CD4-positive, alpha-beta T cell treated with Interleukin-1 beta for 1 hour (primary cell): ENCODE measurements around the gene AQP2.
A peak's percentile ranks its signal among the peaks of the same experiment; 100 is the strongest.

ENCODE experiments used
- DNase-seq, 2 donors: peaks; one replicate each; pipeline ENCODE4 v3.0.0-alpha.2; 2020 to 2022

The AQP2 gene

DNA sequence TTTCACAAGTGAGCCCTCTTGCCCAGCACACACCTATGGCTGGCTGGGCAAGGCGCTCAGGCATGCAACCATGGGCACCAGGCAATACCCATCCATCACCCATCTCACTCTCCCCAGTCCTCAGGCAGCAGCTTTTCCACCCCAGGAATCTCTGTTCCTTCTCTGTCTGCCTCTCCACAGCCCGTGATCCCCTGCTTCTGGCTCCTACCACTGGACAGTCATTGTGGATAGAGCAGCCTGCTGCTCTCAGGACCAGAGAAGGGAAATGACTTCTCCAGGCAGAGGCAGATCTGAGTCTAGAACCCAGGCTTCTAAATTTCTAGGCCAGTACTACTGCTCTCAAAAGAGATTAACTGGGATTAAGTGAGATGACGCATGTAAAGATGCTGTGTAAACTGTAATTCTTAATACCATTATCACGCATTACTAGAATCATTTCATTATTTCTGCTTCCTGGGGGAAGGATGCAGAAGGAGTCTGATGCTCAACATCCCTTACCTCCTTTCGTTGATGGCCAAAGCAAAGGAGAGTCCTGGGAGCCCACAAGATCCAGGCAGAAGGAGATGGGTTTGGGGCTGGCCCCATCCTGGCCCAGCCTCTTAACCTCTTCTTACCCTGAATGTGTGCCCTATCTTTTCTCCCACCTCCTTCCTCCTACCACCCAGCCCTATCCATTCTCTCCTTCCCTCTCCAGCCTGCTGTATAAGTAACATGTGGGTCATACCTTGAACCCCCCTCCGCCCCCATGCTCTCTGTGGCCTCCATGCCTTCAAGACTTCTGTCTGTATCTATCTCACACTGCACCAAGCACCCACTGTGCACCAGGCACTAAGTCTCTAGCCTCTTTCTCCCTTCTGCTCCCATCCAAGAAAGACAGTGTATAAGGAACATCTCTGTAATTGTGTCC lies 6.4 kb downstream of the AQP2 start:
- no peak for DNase-seq

DNA sequence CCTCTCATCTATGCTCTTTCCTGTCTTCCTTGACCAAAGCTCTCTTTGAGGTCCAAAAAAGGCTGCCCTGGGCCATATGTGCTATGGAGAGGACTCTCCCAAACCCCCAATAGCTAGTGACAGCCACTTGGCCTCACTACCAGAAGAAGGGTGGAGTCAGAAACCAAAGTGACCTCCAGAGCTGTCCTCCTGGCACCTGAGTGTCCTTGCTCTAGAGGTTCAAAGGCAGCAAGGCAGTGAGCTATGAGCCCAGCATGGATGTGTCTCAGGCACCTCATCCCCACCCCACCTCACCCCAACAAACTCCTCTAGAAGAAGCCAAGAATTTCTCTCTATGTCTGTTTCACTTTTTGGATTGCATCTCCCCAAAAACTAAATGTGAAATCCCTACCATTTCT lies 7.0 kb downstream of the AQP2 start:
- no peak for DNase-seq

DNA sequence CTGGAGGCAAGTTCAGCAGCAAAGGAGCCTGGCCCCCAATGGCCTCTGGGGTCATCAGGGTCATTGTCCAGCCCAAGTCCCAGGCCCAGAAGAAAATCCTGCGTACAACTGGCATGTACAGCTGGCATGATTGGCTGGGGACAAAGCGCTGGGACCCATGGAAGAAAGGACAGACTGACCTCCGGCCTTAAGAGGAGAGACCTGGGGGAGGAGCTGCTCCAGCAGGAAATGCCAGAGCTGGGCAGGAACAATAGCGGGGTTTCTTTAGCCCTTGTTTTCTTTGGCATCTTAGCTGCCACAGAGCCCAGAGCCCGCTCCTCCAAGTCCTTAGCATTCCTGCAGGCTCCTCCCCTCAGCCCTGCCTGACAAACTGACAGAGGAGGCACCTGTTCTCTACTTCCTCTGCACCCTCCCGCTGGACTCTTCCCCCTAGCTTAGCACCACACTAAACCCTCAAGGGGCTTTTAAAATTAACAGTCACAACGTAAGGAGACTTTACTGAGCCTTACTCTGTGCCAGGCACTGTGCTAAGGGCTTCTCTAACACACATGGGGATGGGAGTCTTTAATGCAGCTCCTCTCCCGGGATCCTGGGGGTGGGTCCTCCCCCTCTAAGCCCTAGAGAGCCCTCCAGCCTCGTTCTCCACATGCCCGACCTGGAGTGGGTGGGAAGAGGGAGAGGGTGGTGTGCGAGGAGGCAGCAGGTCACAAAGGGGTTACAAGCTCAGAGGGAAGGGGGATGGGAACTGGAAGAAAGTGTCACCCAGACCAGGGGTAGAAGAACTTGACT lies 9.3 kb downstream of the AQP2 start:
- DNase-seq = no peak

DNA sequence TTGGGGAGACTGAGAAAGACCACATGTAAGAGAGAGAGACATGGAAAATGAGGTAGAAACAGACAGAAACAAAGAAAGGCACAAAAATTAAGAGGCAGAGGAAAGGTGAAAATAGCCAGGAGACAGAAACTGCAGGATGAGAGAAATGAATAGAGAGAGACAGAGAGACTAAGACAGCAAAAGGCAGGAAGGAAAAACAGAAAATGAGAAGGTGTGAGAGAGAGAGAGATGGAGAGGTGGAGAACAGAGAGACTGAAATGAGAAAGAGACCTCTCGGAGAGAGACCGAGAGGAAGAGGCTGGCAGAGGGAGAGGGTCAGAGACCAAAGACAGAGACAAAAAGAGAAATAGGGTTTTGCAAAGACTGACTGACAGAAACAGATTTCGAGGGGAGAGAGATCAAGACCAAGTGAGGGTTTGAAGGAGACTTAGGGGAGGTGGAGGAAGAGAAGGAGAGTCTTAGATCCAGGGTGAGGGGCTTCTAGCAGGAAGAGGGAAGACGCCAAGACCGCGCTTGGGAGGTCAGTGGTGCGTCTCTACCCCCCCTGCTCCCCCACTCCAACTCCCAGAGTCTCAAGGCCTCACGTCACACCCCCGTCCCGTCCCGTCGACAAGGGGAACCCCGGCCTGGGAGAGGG lies 10.1 kb downstream of the AQP2 start:
- DNase-seq = no peak

DNA sequence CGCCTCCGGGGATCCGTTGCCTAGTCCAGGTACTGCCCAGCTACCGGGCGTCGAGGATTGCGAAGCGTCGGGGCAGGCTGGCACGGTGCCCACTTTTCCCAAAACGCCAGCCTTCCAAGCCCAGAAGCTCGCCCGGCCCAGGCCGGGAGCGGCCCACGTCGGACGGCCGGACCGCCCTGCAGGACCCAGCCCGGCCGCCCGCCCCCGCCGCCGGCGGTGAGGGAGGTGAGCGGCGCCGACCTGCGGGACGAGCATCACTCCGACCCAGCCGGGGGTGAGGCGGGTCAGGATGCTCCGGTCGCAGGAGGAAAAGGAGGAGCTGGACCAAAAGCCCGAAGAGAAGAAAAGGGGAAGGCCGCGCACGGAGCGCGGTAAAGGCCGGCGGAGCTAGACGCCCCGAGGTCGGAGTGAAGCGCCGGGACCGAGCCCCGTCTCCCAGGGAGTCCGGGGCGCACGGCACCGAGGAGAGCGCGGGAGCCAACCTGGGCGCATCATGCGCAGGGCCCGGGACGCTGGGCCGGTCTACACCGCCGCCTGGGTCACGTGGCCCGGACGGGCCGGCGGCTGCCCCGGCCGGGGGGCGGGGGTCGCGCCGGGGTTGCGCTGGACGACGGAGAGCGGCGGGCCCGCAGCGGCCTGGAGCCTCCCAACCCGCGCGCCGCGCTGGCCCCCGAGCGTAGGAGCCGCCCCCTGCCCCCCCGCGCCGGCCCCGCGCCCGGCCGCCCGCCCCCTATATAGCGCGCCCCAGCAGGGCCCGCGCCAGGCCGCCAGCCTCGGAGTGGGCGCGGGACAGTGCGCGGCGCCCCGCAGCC lies 10.8 kb downstream of the AQP2 start, which contains the start of gene AQP5:
Gene AQP5 (plus strand): TSS at position 762 of the 812 bp plus-strand sequence. CDS start 146 bp downstream, outside the sequence.
- no peak for DNase-seq

DNA sequence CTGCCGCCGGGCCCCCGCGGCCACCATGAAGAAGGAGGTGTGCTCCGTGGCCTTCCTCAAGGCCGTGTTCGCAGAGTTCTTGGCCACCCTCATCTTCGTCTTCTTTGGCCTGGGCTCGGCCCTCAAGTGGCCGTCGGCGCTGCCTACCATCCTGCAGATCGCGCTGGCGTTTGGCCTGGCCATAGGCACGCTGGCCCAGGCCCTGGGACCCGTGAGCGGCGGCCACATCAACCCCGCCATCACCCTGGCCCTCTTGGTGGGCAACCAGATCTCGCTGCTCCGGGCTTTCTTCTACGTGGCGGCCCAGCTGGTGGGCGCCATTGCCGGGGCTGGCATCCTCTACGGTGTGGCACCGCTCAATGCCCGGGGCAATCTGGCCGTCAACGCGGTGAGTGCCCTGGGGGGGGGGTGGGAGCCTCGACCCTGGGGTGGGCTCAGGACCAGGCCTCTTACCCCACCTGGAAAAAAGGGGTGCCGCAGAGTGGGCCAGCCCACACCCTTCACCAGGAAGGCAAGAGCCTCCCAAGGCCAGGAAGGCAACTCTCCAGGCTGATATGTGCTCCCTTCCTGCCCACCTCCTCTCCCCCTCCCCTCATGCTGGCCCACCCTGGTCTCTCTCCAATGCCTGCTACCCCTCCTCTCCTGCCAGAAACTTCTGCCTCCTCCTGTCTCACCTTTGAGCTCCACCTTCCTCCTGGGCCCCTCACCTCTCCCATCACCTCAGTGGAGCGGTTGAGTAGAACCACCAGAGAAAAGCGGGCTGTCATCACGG lies 11.6 kb downstream of the AQP2 start:
- no peak for DNase-seq

DNA sequence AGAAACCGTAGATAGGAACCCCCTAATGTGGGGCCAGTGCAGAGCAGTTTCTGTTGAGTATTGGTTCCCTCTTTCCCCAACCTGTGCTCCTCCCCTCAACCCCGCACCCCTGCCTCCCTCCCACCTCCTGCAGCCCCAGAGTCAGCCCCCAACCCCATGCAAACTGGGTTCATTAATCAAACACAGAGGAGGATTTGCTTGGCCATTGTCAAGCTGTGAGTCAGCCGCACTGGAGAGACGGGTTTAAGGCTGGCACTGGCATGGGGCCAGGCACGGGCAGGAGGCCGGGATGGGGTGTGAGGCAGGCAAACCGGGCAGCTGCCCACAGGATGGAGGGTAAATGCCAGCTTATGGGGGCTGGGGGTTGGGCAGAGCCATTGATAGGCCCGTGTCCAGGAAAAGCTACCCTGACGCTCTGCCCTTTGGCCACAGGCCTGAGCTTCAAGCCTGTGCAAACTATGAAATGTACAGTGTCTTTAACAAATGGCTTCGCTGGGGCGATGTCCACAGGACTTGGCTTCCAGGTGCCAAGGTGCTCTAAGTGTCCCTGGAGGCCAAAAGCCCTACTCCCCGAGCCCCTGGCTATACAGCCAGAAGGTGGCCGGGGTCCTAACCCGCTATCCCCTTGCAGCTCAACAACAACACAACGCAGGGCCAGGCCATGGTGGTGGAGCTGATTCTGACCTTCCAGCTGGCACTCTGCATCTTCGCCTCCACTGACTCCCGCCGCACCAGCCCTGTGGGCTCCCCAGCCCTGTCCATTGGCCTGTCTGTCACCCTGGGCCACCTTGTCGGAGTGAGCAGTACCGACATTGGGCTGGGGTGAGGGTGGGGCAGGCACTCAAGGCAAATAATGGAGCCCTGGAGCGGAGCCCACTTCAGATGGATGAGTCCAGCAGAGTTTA lies 12.6 kb downstream of the AQP2 start:
- DNase-seq = no peak

DNA sequence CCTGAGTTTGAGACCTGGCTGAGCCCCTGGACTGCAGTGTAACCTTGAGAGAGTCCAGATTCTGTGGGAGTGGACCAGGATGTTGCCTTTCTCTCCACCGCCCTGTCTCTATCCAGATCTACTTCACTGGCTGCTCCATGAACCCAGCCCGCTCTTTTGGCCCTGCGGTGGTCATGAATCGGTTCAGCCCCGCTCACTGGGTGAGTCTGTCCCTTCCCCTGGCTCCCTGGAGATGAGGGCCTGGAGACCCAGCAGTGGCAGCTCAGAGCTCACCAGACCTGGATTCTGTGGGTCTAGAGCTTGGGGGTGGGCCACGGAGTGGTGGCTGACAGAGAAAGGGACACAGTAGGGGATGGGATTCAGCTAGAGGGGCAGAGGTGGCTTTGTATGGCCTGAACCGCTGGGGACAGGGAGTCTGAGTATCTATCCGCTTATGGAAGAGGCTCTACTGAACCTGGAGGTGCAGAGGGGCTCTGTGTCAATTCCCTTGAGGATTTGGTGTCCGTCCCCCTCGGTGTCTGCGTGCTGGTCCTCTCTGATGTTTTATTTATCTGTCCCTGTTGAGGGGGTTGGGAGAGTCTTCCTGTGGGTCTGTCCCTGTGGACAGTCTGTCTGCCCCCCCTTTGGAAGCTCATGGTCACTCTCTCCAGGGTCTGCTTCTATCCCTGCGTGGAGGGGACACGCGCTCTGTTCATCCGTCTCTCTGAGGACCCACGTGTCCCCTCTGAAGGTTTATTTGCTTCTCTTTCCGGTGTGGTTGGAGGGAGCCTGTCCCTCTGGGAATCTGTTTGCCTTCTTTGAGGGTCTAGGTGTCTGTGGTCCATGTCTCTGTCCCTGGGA lies 13.7 kb downstream of the AQP2 start:
- DNase-seq = no peak

DNA sequence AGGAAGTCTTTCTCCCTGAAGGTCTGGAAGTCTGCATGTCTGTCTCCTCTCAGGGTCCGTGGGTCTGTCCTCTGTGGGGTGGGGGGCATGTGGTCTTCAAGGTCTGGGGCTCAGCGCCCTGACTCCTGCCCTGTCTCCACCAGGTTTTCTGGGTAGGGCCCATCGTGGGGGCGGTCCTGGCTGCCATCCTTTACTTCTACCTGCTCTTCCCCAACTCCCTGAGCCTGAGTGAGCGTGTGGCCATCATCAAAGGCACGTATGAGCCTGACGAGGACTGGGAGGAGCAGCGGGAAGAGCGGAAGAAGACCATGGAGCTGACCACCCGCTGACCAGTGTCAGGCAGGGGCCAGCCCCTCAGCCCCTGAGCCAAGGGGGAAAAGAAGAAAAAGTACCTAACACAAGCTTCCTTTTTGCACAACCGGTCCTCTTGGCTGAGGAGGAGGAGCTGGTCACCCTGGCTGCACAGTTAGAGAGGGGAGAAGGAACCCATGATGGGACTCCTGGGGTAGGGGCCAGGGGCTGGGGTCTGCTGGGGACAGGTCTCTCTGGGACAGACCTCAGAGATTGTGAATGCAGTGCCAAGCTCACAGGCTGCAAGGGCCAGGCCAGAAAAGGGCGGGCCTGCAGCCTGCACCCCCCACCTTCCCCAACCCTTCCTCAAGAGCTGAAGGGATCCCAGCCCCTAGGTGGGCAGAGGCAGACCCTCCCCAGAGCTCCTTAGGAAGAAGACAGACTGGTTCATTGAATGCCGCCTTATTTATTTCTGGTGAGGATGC lies 14.5 kb downstream of the AQP2 start:
- DNase-seq = no peak

DNA sequence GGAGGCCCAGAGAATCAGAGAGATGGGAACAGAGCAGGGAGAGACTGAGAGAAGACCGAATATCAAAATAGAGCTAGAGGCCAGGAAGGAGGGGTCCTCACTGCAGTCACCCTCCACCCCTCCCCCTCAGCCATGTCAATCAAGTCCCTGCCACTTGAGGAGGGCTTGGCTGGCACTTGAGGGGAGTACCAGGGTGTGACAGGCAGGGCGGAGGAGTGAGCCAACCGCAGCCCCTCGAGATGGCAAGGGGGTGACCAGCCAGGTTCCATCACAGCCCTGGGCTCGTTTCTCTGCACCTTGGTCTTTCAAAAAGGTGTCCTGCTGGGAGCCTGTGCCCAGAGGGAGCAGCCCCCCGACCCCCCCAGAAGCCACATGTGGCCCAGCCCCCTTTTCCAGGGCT lies 15.3 kb downstream of the AQP2 start:
- DNase-seq = no peak

DNA sequence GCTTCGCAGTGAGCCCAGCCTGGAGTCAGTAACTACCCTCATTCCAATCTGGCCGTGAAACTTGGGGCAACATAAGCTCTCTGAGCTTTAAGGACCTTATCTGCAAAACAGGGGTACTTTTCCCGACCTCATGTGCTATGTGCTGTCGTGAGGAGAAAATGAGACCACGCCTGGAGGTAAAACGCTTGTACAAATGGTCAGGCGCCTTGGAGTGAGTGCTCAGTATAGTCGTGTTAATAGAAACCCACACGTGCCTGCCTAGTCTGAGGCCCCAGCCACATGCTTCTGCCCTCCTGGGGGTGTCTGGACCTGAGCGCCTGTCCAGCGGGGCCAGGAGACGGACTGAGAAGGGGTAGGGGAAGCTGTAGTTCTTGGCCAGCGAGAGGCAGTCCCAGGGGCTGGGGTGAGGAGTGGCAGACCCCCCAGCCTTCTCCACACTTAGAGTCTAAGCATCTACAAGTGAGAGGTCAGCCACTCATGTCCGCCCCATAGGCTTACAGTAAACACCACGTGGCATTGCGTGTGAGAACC lies 16.0 kb downstream of the AQP2 start:
- no peak for DNase-seq

DNA sequence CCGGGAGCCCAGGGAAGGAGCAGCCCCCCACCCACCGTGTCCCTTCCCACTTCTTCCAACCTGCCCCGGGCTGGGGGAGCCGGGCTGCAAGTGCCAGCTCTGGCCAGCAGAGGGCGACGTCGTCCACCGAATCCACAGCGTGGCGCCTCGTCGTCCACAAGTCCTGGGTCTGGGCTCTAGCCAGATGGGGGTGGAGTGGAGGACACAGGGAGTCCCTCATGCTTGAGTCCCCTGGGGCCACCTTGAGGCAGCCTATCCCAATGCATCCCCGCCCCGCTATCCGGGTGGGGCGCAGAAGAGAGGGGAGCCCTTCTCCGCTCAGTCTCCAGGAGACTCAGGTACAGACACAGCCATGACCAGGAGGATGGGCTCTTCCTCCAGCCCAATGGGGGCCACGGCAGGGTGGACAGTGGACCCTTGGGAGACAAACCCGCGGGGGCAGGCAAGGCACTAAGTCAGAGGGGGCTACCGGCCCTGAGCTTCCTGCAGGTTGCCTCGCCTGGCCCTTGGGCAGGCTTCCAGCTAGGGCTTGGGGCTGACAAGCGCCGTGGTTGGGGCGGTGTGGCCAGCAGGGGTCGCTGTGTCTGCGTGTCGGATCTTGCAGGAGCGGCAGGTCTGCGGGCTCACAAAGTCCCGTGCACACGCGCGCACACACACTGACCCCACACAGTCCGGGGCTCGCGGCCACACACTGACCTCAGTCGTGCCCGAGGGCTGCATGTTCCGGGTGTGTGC lies 16.7 kb downstream of the AQP2 start:
- DNase-seq = peak; percentile 86 to 89

DNA sequence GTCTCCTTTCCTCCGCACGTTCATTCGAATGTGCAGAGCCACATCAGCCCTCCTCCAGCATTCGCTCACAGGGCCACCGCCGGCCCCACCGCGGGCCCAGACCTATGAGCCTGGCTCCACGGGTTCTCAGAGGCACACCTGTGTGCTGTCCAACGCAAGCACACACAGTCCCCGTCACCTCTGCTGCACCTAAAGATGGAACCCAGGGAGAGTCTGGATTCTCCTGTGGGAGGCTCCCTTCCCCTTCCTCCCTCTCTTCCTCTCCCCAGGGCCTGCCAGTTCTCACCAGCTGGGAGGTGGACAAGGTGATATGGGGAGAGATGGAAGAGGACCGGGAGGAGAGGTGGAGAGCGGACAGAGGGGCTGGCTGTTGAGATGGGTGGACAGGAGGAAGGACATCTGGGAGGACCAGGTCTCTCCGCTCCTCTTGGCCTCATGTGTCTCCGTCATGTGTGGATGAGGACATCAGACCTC lies 17.3 kb downstream of the AQP2 start:
- DNase-seq = no peak

DNA sequence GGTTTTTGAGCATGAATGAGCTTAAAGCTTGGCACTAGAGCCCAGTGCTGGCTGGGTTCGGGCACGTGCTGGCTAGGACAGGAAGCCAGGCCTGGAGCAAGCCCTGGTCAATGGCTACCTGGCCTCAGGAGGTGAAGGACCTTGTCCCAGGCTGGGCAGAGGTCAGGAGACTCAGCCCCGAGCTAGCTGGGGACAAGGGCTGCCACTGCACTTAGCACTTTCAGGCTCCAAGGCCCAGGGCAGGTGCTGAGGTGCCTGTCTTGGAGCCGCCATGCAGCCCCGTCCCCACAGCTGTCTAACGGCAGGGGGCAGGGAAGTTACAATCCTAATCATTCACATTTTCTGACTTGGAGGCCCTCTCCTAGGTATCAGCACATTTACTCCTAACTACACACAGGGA lies 17.9 kb downstream of the AQP2 start:
- DNase-seq = no peak

DNA sequence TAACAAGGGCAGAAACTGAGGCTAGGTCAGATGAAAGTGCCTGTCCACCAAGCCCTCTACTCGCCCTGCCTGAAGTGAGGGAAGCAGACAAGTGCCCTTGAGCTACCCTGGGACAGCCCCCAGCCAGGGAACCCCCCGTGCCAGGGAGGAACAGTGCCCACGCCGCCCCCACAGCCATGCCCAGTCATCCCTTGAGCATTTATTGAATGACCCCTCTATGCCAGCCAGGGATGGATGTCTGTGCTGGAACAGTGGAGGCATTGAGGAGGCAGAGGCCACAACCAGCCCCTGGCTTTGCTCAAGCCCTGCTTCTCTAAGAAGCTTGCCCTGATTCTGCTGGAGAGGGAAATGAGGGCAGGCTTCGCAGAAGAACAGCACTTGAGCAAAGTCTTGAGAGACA lies 18.5 kb downstream of the AQP2 start:
- DNase-seq = no peak

DNA sequence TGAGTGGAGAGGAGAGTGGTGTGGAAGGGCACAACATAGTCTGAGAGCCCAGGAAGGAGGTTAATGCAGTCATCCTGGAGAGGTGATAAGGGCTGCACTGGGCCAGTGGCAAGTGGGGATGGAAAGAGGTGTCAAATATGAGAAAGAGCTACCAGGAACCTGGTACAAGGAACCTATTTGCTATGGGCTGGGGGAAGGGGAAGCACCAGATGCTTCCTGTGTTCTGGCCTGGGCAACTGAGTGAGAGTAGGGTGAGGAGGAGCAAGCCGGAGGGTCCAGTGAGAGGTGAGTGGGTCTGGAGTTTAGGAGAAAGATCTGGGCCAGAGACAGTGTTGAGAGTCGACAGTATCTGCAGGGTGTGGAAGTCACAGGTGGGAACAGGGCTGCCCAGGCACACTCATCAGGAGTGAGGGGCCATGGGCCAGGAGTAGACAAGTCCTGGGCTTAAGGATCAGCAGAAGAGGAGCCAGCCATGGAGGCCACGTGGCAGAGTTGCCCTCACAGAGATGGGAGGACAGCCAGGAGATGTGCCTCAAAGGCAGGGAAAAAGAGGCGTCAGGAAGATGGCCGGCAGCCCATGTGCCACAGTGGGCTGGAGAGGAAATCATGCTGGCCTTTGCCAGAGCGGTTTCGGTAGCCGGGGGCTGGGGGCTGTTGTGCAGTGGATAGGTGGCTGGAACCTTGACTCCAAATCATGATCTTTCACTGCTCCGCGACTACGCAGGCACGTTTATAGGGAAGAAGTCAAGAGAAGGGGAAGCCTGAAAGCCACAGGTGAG lies 19.3 kb downstream of the AQP2 start:
- no peak for DNase-seq

DNA sequence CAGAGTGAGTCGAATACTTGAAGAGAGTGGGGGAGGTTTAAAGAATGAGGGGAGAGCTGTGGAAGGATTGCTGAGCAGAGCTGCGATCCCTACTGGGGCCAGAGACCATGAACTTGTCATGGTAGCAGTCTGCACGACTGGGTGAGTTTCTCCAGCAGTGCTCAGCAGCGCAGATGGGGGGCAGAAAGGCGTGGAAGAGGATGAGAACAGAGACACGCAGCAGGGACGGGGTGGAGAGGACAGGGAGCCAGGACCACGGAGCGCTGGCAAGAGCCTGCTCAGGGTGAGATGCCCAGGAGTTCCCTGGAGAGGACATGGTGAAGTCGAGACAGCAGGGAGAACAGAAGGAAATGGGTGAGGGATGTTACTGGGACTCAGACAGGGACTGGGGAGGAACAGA lies 20.1 kb downstream of the AQP2 start:
- no peak for DNase-seq
